Osteoblast (primary cell): ENCODE results near the gene ENAH. TPM values are rescaled to one million over a fixed set of nuclear protein-coding genes. Genes with fewer than 3 reads are reported as not detected.
"Not testable (repeated sequence)": the region's sequence is repeated elsewhere in the genome, so short reads cannot be mapped to it uniquely, and the experiment has no call there.

Experiments used
- DNase-seq: peaks from one replicate; pipeline ENCODE4 v3.0.0; 2011; ENCODE audit warnings: low spot score, mixed read lengths; ENCODE audit not compliant: insufficient read length; ENCODE audit errors: missing footprints
- H2AFZ ChIP-seq: 2 replicates; pipeline ENCODE4 v1.6.0; 2011; ENCODE audit warnings: mild to moderate bottlenecking, low read length
- H3K27ac ChIP-seq: 2 replicates; pipeline ENCODE4 v1.5.1; 2011; ENCODE audit warnings: mild to moderate bottlenecking, low read depth, low read length, moderate library complexity
- H3K27me3 ChIP-seq: 2 replicates; pipeline ENCODE4 v1.6.0; 2012; ENCODE audit warnings: mild to moderate bottlenecking, control low read depth, inconsistent platforms, low read length, moderate library complexity; ENCODE audit not compliant: insufficient read depth
- H3K36me3 ChIP-seq: 2 replicates; pipeline ENCODE4 v1.5.1; 2011; ENCODE audit warnings: mild to moderate bottlenecking, low read length, control low read depth, moderate library complexity; ENCODE audit not compliant: insufficient read depth
- H3K4me1 ChIP-seq: 2 replicates; pipeline ENCODE4 v1.5.1; 2011; ENCODE audit warnings: mild to moderate bottlenecking, low read length, control low read depth, moderate library complexity; ENCODE audit not compliant: insufficient read depth
- H3K4me2 ChIP-seq: 2 replicates; pipeline ENCODE4 v1.6.0; 2011; ENCODE audit warnings: mild to moderate bottlenecking, low read length; ENCODE audit not compliant: insufficient read depth
- H3K4me3 ChIP-seq: fragments of 200-600 bp; sonication (generic); 3 replicates; pipeline ENCODE4 v1.5.1; 2012; ENCODE audit warnings: mild to moderate bottlenecking, low read length, inconsistent platforms; ENCODE audit not compliant: insufficient read depth
- H3K79me2 ChIP-seq: 2 replicates; pipeline ENCODE4 v1.6.0; 2012; ENCODE audit warnings: mild to moderate bottlenecking, low read length, control low read depth, inconsistent platforms; ENCODE audit not compliant: insufficient read depth
- H3K9me3 ChIP-seq: 2 replicates; pipeline ENCODE4 v1.5.1; 2011; ENCODE audit warnings: low read depth, low read length, control low read depth
- H4K20me1 ChIP-seq: 2 replicates; pipeline ENCODE4 v1.6.0; 2012; ENCODE audit warnings: mild to moderate bottlenecking, low read length, control low read depth; ENCODE audit not compliant: insufficient read depth
- total RNA-seq: library from RNA; depleted of rRNA; stranded (reverse); fragments of >200 nt; gene quantifications from 2 replicates; pipeline ENCODE4 v1.2.3, GENCODE V29; 2012
- TF ChIP-seq, protein P1 (sequence below): IDR thresholded peaks from 2 replicates; pipeline ENCODE4 v1.5.1; 2011; ENCODE audit warnings: mild to moderate bottlenecking, low read depth, low read length, moderate library complexity; ENCODE audit errors: extremely low read depth

Gene ENAH
- total RNA-seq, 1 donor, result 453 TPM

DNA sequence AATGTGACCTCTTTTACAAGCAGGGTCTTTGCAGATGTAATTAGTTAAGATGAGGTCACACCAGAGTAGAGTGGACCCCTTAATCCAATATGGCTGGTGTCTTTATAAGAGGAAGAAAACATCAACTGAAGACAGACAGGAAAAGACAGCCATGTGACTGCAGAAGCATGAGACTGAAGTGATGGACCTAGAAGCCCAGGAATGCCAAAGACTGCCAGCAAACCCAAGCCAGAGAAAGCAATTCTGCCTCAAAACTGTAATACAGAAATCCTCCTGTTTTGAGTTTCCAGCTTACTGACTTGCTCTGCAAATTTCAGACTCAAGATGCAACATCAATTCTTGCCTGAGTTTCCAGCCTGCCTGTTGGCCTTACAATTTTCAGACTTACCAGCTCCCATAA is 17.3 kb downstream of the ENAH start:
- peaks cover 24% of the 10 kb centered on the region for H3K4me1 ChIP-seq
- H3K9me3 ChIP-seq, result no peaks in the 10 kb centered on the region
- TF ChIP-seq, protein P1, sequence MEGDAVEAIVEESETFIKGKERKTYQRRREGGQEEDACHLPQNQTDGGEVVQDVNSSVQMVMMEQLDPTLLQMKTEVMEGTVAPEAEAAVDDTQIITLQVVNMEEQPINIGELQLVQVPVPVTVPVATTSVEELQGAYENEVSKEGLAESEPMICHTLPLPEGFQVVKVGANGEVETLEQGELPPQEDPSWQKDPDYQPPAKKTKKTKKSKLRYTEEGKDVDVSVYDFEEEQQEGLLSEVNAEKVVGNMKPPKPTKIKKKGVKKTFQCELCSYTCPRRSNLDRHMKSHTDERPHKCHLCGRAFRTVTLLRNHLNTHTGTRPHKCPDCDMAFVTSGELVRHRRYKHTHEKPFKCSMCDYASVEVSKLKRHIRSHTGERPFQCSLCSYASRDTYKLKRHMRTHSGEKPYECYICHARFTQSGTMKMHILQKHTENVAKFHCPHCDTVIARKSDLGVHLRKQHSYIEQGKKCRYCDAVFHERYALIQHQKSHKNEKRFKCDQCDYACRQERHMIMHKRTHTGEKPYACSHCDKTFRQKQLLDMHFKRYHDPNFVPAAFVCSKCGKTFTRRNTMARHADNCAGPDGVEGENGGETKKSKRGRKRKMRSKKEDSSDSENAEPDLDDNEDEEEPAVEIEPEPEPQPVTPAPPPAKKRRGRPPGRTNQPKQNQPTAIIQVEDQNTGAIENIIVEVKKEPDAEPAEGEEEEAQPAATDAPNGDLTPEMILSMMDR, result no peak
- H2AFZ ChIP-seq, result no peak overlapping the region
- peaks cover 100% of the 10 kb centered on the region for H3K79me2 ChIP-seq
- H3K36me3 ChIP-seq, result peaks cover 39% of the 10 kb centered on the region
- H3K4me2 ChIP-seq, result no peak overlapping the region
- H3K4me3 ChIP-seq, result no peak overlapping the region
- DNase-seq, result no peak
- peaks cover 85% of the 10 kb centered on the region for H4K20me1 ChIP-seq
- peak overlapping the region; percentile 26 for H3K27ac ChIP-seq
- H3K27me3 ChIP-seq, result no peaks in the 10 kb centered on the region

DNA sequence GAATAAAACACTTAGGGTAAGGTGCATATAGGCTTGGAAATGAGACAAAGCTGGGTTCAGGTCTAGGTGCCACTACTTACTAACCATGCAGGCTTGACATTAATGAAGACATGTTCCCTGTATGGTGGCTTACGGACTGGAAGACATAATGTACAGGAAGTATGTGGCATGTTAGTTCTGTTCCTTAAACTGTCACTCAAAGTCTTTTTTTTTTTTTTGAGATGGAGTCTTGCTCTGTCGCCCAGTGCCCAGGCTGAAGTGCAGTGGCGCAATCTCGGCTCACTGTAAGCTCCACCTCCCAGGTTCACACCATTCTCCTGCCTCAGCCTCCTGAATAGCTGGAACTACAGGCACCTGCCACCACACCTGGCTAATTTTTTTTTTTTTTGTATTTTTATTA is 20.1 kb downstream of the ENAH start:
- not testable (repeated sequence) for H2AFZ ChIP-seq, H3K27ac ChIP-seq, H3K9me3 ChIP-seq, H3K4me2 ChIP-seq, H3K4me3 ChIP-seq, DNase-seq, H3K27me3 ChIP-seq
- Histone ChIP-seq H3K36me3 (peaks cover 22% of the 10 kb centered on the region), H3K4me1 (peaks cover 23% of the 10 kb centered on the region), H4K20me1 (peaks cover 77% of the 10 kb centered on the region), H3K79me2 (peaks cover 100% of the 10 kb centered on the region)

DNA sequence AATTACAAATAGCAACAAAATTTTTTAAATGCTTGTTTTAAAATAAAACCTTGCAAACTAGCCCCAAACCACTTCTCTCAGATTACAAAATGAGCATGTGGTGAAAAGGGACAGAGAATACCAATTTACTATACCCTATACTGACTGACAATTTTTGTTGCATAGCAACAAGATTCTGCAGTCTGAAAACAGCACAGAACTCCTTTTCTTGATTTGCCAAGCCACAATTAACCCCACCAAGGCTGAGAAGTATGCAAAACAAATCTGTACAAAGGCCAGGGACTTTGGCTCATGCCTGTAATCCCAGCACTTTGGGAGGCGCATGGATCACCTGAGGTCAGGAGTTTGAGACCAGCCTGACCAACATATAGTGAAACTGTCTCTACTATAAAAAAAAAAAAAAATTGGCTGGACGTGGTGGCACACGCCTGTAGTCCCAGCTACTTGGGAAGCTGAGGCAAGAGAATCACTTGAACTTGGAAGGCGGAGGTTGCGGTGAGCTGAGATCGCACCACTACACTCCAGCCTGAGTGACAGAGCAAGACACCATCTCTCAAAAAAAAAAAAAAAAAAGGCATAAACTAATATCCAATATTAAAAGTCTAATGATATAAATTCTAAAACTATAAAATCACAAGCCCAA is 21.8 kb downstream of the ENAH start:
- TF ChIP-seq, protein P1, result no peak
- Histone ChIP-seq H3K4me2 (peak overlapping the region; percentile 4), H3K79me2 (peaks cover 100% of the 10 kb centered on the region), H2AFZ (no peak overlapping the region), H3K36me3 (peaks cover 13% of the 10 kb centered on the region), H4K20me1 (peaks cover 77% of the 10 kb centered on the region), H3K4me1 (peaks cover 36% of the 10 kb centered on the region), H3K9me3 (no peaks in the 10 kb centered on the region), H3K4me3 (no peak overlapping the region), H3K27me3 (no peaks in the 10 kb centered on the region), H3K27ac (peak overlapping the region; percentile 4)
- no peak for DNase-seq

DNA sequence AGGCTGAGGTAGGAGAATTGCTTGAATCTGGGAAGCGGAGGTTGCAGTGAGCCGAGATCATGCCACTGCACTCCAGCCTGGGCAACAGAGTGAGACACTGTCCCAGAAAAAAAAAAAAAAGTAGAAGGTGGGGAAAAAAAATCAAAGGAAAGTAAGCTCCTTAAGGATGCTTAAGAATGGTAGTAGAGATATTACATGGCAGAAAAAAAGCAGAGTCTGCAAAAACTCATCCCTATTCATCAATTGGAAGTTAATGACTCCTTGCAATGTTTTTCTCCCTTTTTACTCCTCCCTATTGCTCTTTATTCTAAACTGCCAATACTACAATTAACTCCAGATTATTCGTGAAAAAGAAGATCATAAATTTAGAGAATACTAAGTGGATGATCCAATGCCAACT is 23.4 kb downstream of the ENAH start:
- Histone ChIP-seq H3K27me3 (no peaks in the 10 kb centered on the region), H3K4me2 (no peak overlapping the region), H4K20me1 (peaks cover 71% of the 10 kb centered on the region), H3K36me3 (peaks cover 9% of the 10 kb centered on the region), H3K79me2 (peaks cover 100% of the 10 kb centered on the region), H3K27ac (no peak overlapping the region), H3K9me3 (no peaks in the 10 kb centered on the region), H2AFZ (no peak overlapping the region), H3K4me3 (no peak overlapping the region), H3K4me1 (peaks cover 31% of the 10 kb centered on the region)
- TF ChIP-seq, protein P1, result no peak
- no peak for DNase-seq

DNA sequence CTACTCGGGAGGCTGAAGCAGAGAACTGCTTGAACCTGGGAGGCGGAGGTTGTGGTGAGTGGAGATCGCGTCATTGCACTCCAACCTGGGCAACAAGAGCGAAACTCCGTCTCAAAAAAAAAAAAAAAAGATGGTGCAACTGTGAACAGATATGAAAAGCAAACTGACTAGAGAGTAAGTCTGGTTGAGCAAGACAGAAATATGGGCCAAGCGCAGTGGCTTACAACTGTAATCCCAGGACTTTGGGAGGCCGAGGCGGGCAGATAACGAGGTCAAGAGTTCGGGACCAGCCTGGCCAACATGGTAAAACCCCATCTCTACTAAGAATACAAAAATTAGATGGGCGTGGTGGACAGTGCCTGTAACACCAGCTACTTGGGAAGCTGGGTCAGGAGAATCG is 24.1 kb downstream of the ENAH start:
- H3K27ac ChIP-seq, H2AFZ ChIP-seq, H3K4me3 ChIP-seq, DNase-seq, H3K4me2 ChIP-seq, H3K9me3 ChIP-seq, H3K27me3 ChIP-seq: not testable (repeated sequence)
- Histone ChIP-seq H3K79me2 (peaks cover 100% of the 10 kb centered on the region), H3K4me1 (peaks cover 31% of the 10 kb centered on the region), H4K20me1 (peaks cover 65% of the 10 kb centered on the region), H3K36me3 (peaks cover 11% of the 10 kb centered on the region)
